Esophagus muscularis mucosa (tissue), 3 donors: ENCODE results near the gene ELP6.

Source experiments
- CTCF ChIP-seq, 3 experiments: fragments of 200-600 bp in 2 of 3; fragments of 450-650 bp in 1 of 3; sonication (generic) in 2 of 3; IDR thresholded peaks; one replicate each; pipeline ENCODE4 v1.5.1; 2017 to 2019; ENCODE audit warnings: antibody characterized with exemption in 3 of 3, mild to moderate bottlenecking in 2 of 3, moderate library complexity in 1 of 3
- POLR2AphosphoS5 ChIP-seq, 2 donors: sonication (generic); formaldehyde crosslinking; IDR thresholded peaks; one replicate each; pipeline ENCODE4 v1.6.1; 2017; ENCODE audit warnings: antibody characterized with exemption in 2 of 2

- TF ChIP-seq POLR2AphosphoS5 (IDR thresholded peaks at IDR 0.05) (no peak), CTCF (IDR thresholded peaks at IDR 0.05) (no peak)
These were observed 9.4 kb downstream of the ELP6 start for GRCh38 chr3:47504113-47504512.
